GM10847 (cell line): ENCODE data around the gene SYNPO.

Experiments
- POLR2A ChIP-seq: IDR thresholded peaks from 2 replicates; pipeline ENCODE4 v1.6.1; 2011; ENCODE audit not compliant: insufficient read length; ENCODE audit errors: extremely low read depth

Gene SYNPO

DNA sequence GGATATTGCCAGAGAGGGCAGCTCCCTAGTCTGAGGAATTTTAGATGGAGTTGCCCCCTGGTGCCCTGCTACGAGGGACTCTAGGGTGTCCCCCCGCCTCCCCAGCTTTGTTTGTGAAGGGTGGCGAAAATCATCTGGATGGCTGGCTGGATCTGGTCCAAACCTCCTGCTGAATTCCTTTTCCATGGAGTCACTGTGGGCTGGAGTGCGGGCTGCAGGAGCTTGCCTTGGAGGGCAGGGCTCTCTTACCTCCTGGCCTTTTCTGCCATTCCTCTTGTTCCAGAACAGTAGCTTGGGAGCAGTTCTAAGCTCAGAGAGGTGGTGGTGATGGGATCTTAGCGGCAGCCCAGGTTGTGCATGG, 2.1 kb downstream of the SYNPO start:
- no peak for TF ChIP-seq POLR2A

DNA sequence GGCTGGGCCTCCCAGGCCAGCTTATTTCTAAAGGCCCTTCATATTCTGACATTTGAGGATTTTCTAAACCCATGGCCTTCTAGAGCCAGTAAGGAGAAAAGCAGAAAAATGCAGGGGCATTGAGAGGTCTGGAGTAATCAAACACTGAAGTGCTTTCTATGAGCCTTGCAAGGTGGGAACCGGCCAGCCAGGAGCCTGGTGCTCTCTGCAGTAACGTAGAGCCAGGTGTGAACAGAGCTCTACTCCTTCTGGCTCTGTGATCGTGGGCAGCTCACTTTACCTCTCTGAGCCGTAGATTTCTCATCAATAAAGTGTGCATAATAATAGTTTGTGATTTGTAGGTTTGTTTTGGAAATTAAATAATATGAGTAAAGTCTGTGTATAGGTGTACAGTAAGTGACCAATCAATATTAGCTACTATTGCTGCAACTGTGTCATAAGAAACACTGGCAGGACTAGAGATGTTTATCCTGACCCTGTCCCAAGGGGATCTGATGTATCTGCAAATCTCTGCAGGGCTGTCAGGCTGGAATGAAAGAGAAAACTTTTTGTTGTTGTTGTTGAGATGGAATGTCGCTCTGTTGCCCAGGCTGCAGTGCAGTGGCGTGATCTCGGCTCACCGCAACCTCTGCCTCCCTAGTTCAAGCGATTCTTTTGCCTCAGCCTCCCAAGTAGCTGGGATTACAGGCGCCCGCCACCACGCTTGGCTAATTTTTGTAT, 2.7 kb downstream of the SYNPO start:
- no peak for TF ChIP-seq POLR2A

GRCh38 chr5:150644058-150644457, 3.6 kb downstream of the SYNPO start:
- TF ChIP-seq POLR2A = no peak

- TF ChIP-seq POLR2A = no peak
These were observed 4.1 kb downstream of the SYNPO start for GRCh38 chr5:150644514-150644913.

DNA sequence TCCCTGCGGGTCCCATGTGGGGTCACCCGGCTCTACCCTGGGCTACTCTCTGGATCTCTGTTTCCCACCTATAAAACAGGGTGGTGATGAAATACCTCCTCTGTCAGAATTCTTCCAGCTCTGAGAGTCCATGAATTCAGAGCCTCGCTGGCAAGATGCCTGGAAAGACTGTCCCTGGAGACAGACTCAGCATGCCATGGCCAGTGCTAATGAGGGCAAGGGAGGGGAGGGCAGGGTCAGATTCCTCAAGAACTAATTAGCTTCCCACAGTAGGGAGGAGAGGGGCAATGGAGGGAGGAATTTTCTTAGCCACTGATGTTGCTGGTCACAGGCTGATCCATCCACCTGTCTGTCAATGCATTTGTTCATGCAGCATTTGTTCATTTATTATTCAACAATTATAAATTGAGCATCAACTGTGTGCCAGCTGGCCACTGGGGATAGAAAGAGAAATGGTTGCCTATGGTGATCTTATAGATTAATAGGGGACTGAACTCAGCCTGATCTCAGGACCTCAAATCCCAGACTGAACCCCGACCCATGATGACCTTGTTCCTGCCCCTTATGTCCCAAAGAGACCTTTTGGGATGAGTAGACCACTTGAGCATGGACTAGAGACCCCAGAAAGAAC, 4.7 kb downstream of the SYNPO start:
- no peak for TF ChIP-seq POLR2A

DNA sequence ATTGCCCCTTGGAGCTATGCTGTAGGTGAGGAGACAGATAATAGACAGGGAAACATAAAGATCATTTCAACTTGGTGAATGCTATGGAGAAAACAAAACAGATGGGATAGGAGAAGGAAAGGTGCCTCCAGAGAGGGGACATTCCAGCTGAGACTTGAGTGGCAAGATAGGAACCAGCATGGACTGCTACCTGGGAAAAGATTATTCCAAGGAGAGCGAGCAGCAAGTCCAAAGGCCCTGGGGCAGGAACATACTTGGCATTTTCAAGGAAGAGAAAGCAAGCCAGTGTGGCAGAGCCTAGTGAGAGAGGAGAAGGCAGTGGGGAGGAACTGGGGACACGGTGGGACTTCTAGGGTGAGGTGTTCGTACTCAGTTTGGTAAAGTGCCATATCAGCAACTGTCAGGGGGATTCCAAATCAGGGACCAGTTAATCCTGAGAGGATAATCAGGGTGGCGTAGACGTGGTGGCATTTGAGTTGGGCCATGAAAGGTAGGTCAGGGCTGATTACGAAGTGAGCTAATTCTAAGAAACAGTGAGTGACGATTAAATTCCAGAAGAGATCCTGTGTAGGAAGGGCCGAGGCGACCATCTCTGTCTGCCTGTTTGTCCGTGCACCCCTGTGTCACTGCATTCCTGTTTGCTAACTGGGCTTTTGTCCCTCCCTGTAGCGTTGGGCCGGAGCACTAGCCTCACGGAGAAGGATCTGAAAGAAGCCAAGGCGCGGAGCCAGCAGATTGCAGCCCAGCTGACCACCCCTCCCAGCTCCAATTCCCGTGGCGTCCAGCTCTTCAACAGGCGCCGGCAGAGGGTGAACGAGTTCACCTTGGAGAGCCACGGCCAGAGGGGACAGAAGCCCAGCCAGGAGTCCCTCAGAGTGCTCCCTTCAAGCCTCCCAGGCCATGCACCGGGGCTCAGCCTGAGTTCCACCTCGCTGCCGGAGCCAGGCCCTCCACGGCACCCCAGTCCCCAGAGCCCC, 7.1 kb downstream of the SYNPO start:
- TF ChIP-seq POLR2A = no peak

- no peak for TF ChIP-seq POLR2A
These were observed 8.0 kb downstream of the SYNPO start for GRCh38 chr5:150648294-150649107.

DNA sequence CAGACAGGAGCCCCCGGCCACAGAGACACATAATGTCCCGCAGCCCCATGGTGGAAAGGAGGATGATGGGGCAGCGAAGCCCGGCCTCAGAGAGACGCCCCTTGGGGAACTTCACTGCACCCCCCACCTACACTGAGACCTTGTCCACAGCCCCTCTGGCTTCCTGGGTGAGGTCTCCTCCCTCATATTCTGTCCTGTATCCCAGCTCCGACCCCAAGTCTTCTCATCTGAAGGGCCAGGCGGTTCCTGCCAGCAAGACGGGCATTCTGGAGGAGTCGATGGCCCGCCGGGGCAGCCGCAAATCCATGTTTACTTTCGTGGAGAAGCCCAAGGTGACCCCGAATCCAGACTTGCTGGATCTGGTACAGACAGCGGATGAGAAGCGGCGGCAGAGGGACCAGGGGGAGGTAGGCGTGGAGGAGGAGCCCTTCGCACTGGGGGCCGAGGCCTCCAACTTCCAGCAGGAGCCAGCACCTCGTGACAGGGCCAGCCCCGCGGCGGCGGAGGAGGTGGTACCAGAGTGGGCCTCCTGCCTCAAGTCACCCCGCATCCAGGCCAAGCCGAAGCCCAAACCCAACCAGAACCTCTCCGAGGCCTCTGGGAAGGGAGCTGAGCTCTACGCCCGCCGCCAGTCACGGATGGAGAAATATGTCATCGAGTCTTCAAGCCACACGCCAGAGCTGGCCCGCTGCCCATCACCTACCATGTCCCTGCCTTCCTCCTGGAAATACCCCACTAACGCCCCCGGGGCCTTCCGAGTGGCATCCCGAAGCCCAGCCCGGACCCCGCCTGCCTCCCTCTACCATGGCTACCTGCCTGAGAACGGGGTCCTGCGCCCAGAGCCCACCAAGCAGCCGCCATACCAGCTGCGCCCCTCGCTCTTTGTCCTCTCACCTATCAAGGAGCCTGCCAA, 8.9 kb downstream of the SYNPO start:
- no peak for TF ChIP-seq POLR2A

DNA sequence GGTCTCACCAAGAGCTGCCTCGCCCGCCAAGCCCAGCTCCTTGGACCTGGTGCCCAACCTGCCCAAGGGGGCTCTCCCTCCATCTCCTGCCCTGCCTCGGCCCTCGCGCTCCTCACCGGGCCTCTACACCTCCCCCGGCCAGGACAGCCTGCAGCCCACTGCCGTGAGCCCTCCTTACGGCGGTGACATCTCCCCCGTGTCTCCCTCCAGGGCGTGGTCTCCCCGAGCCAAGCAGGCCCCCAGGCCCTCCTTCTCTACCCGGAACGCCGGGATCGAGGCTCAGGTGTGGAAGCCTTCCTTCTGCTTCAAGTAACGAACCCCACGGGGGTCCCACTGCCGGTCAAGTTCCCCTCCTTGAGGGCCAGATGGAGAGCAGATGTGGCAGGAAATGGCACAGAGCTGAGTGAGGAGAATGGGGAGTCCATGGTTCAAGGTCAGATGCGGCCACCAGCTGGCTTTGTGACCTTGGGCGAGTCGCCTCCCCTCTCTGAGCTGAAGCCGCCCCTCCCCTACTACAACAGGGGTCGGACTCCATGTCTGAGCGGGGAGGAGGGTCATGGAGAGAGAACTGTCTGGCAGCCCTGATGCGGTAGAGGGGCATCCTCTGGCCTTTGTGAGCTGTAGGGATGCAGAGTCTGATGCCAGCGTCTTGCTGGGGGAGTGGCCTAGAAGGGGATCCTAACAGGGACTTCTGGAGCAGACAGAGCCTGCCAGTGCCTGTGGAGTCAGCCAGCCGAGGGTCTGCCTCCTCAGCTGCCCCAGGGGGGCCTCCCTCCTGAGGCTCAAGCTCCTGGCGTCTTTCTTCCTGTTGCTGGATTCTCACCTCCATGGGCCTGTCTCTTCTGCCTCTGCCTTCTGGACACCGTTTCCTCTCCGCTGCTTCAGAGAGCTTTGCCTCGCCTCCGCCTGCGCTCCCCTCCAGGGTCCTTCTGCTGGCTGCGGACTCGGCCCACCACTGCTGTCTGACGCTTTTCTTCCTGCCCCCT, 9.9 kb downstream of the SYNPO start:
- no peak for TF ChIP-seq POLR2A

DNA sequence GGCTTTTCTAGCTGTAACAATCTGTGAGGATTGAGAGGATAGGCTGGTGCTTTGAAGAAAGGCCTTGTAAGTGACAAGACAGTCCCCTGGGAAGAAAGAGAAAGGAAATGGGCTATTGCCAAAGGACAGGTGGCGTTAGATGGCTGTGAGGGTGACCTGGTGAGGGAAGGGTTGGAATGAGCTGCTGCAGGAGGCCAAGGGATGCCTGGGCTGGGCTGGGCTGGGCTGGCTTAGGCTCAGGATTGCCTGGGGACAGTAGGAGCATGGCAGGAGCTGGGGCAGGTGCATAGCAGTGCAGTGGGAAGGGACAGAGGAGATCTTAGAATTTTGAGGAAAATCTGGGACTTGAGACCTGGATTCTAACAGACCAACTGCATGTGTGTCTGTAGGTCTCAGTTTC, 10.9 kb downstream of the SYNPO start:
- no peak for TF ChIP-seq POLR2A

DNA sequence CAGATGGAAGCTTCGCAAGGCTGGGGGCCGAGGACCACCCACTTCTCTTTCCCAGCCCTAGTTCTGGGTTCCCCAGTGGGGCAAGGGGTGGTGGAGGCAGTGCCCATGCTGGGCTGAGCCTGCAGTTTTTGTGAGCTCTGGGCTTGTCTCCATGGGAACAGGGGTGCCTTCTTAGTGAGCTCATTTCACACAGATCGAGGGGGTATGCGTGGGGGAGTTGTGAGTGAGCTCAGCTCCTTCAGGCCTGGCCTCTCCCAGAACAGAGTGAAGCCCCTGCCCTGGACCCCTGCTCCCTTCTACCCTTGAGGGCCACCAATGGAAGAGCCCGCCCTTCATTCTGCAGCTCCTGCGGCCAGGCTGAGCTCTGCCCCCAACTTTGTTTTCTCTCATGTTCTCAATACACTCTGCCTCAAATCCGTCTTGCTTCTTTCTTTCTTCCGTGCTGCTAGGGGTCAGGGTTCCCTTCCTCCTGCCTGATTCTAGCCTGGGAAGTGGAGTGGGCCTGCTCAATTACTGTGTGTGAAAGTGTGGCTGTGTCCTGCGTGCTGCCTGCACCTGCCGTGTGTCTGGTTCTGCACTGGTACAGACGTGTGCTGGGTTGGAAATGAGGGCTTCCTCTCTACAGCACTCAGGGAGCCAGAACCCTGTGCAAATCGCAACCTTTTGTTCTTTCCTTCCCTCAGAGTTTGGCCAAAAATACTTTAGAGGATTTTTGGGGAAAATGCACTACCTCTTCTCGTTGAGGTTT, 11.6 kb downstream of the SYNPO start:
- no peak for TF ChIP-seq POLR2A

DNA sequence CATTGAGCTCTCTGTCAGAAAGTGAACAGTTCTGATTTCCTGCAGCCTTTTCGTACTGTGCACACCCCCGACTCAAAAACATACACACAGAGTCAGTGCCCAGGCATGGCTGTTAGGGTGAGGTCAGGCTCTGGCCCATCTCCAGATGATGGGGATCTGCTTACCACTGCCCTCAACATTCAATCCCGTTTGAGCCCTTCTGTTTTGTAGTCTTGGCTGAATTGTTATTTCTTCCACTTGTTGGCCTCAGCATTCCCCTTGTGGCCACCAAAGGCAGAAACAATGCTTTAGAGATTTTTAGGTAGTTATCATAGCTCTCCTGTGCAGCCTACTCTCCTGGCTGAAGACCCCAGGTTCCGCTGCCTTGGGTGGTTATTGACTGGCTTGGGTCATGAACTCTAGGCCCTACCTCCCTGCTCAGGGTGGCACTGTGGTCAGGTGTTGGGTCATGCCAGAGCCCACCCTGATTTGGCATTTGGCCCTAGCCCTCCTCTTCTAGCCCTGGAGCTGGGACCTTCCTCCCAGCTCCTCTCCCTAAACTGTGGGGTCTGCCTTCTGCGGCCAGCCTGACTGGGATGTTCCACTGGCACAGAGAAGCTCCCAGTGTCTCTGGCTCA, 12.8 kb downstream of the SYNPO start:
- no peak for TF ChIP-seq POLR2A
